Measurements from ENCODE around the gene FANK1.
"Not testable (repeated sequence)": the region's sequence is repeated elsewhere in the genome, so short reads cannot be mapped to it uniquely, and the experiment has no call there.

The FANK1 gene

GRCh38 chr10:125881192-125881591 lies 15.2 kb upstream of the FANK1 start, which contains the start of gene DHX32:
Gene DHX32, minus strand, starts transcription at chr10:125881292. Its CDS starts 468 bp downstream, at chr10:125880824.
- Histone ChIP-seq H3K27me3 (no peaks in the 10 kb centered on the region), H3K36me3 (peaks cover 2 to 10% (median 4%) of the 10 kb centered on the region in 3 donors), H3K4me3 (no peak within 1 kb of the TSS), H3K27ac (no peak within 1 kb of the TSS), H3K4me1 (no peaks in the 10 kb centered on the region), H3K9me3 (no peaks in the 10 kb centered on the region)
- no peak for TF ChIP-seq CTCF (IDR thresholded peaks at IDR 0.05)
- intact Hi-C loops (cut with DNase I; ENCODE audit: low total_unique reads) = no loop called here
- DNase-seq = no peak

- Histone ChIP-seq H3K36me3 (no peaks in the 10 kb centered on the region), H3K4me1 (no peaks in the 10 kb centered on the region), H3K27me3 (no peaks in the 10 kb centered on the region), H3K27ac (no peak overlapping the region), H3K9me3 (no peaks in the 10 kb centered on the region), H3K4me3 (no peak overlapping the region)
- DNase-seq = no peak
- intact Hi-C loops (cut with DNase I; ENCODE audit: low total_unique reads) = no loop called here
- no peak for TF ChIP-seq CTCF (IDR thresholded peaks at IDR 0.05)
These were observed 13.8 kb upstream of the FANK1 start for GRCh38 chr10:125882596-125882995.

- DNase-seq = no peak
- intact Hi-C loops (cut with DNase I; ENCODE audit: low total_unique reads) = no loop called here
- no peaks in the 10 kb centered on the region for H3K4me1 ChIP-seq
- H3K36me3 ChIP-seq = no peaks in the 10 kb centered on the region
- H3K27ac ChIP-seq = no peak overlapping the region
- TF ChIP-seq CTCF (IDR thresholded peaks at IDR 0.05) = no peak
- H3K27me3 ChIP-seq = no peaks in the 10 kb centered on the region
- no peak overlapping the region for H3K4me3 ChIP-seq
- H3K9me3 ChIP-seq = no peaks in the 10 kb centered on the region
These were observed 13.2 kb upstream of the FANK1 start for GRCh38 chr10:125883211-125883610.

GRCh38 chr10:125886914-125887512 lies 9.4 kb upstream of the FANK1 start:
- no peak for TF ChIP-seq CTCF (IDR thresholded peaks at IDR 0.05)
- Histone ChIP-seq H3K27me3 (no peaks in the 10 kb centered on the region), H3K36me3 (no peaks in the 10 kb centered on the region), H3K27ac (no peak overlapping the region), H3K4me1 (no peaks in the 10 kb centered on the region), H3K4me3 (no peak overlapping the region), H3K9me3 (no peaks in the 10 kb centered on the region)
- intact Hi-C loops (cut with DNase I; ENCODE audit: low total_unique reads) = no loop called here
- DNase-seq = no peak

- H3K36me3 ChIP-seq; DNase-seq; H3K9me3 ChIP-seq; H3K27ac ChIP-seq; H3K4me1 ChIP-seq; H3K4me3 ChIP-seq; H3K27me3 ChIP-seq; intact Hi-C loops (cut with DNase I; ENCODE audit: low total_unique reads): not testable (repeated sequence)
These were observed 6.9 kb upstream of the FANK1 start for GRCh38 chr10:125889441-125889840.

GRCh38 chr10:125892402-125892801 lies 4.0 kb upstream of the FANK1 start:
- H3K27ac ChIP-seq; DNase-seq; H3K4me3 ChIP-seq; H3K27me3 ChIP-seq; intact Hi-C loops (cut with DNase I; ENCODE audit: low total_unique reads); H3K9me3 ChIP-seq; H3K36me3 ChIP-seq: not testable (repeated sequence)
- H3K4me1 ChIP-seq = peaks cover 0 to 18% (median 5%) of the 10 kb centered on the region in 4 donors

- H3K27me3 ChIP-seq; H3K36me3 ChIP-seq; H3K9me3 ChIP-seq; intact Hi-C loops (cut with DNase I; ENCODE audit: low total_unique reads); DNase-seq; H3K27ac ChIP-seq; H3K4me3 ChIP-seq: not testable (repeated sequence)
- H3K4me1 ChIP-seq = peaks cover 0 to 18% (median 5%) of the 10 kb centered on the region in 4 donors
These were observed 2.2 kb upstream of the FANK1 start for GRCh38 chr10:125894176-125894575.

GRCh38 chr10:125895130-125896087 lies 955 bp upstream of the FANK1 start:
- H3K9me3 ChIP-seq; intact Hi-C loops (cut with DNase I; ENCODE audit: low total_unique reads); H3K27me3 ChIP-seq; H3K36me3 ChIP-seq: not testable (repeated sequence)
- H3K4me1 ChIP-seq = peaks cover 0 to 18% (median 5%) of the 10 kb centered on the region in 4 donors
- H3K27ac ChIP-seq = peak overlapping the region; percentile 79 to 87
- peak overlapping the region; percentile 65 to 71 for H3K4me3 ChIP-seq
- DNase-seq = peak; percentile 45 to 80

GRCh38 chr10:125897317-125897716 lies 953 bp downstream of the FANK1 start:
- H3K9me3 ChIP-seq; DNase-seq; H3K27me3 ChIP-seq; H3K36me3 ChIP-seq; H3K27ac ChIP-seq; intact Hi-C loops (cut with DNase I; ENCODE audit: low total_unique reads): not testable (repeated sequence)
- Histone ChIP-seq H3K4me3 (peak overlapping the region; percentile 65 to 71), H3K4me1 (peaks cover 0 to 18% (median 5%) of the 10 kb centered on the region in 4 donors)

- DNase-seq; H3K27me3 ChIP-seq; H3K4me1 ChIP-seq; H3K27ac ChIP-seq; H3K36me3 ChIP-seq; H3K4me3 ChIP-seq; H3K9me3 ChIP-seq; intact Hi-C loops (cut with DNase I; ENCODE audit: low total_unique reads): not testable (repeated sequence)
These were observed 4.6 kb downstream of the FANK1 start for GRCh38 chr10:125900963-125901362.
